ENCODE measurements around the gene KIDINS220.

GRCh38 chr2:8857709-8858108 is 20.3 kb upstream of the KIDINS220 start:
- TF ChIP-seq CTCF (conservative IDR thresholded peaks at IDR 0.05 in 1 of 2, IDR thresholded peaks at IDR 0.05 in 1 of 2; ENCODE audit: low read depth in 1 of 2, low read length in 2 of 2), result no peak
- TF ChIP-seq EZH2 (IDR thresholded peaks at IDR 0.05; ENCODE audit: low read length, missing control alignments), result no peak
